HEK293 (cell line): ENCODE measurements around the gene PTPRN2.

Source experiments
- CTCF ChIA-PET: fragments of 350-600 bp; formaldehyde crosslinking; extraction: SDS; loops from one replicate; lab custom pipeline; 2021; ENCODE audit warnings: antibody characterized with exemption; lab: Yijun Ruan, JAX
- POLR2A ChIA-PET: fragments of 300-600 bp; formaldehyde crosslinking; extraction: SDS; loops from one replicate; lab custom pipeline; 2020; ENCODE audit warnings: antibody characterized with exemption, inconsistent platforms; lab: Yijun Ruan, JAX
- H3K27ac ChIP-seq: fragments of 200-500 bp; sonication (Bioruptor generic); 2 replicates; pipeline ENCODE4 v1.5.1; 2014; ENCODE audit warnings: low read depth, low read length, control low read depth, inconsistent platforms; ENCODE audit errors: extremely low read depth
- H3K36me3 ChIP-seq, 2 experiments: fragments of 200-500 bp in 1 of 2; sonication (Bioruptor generic) in 1 of 2; 1 replicate in 1 of 2; 2 replicates in 1 of 2; pipeline ENCODE4 v1.5.1; 2014 to 2017; ENCODE audit warnings: inconsistent platforms in 2 of 2, low read length in 2 of 2; ENCODE audit not compliant: control insufficient read depth in 2 of 2, insufficient read depth in 1 of 2
- H3K4me1 ChIP-seq: fragments of 200-500 bp; sonication (Bioruptor generic); 2 replicates; pipeline ENCODE4 v1.5.1; 2014; ENCODE audit warnings: mild to moderate bottlenecking, low read length, inconsistent platforms; ENCODE audit not compliant: control insufficient read depth, insufficient read depth
- H3K4me3 ChIP-seq: 2 replicates; pipeline ENCODE4 v1.5.1; 2011; ENCODE audit warnings: low read depth, mild to moderate bottlenecking, control low read depth, low read length, moderate library complexity
- H3K9me3 ChIP-seq: fragments of 200-500 bp; sonication (Bioruptor generic); 2 replicates; pipeline ENCODE4 v1.5.1; 2014; ENCODE audit warnings: low read depth, low read length, inconsistent platforms; ENCODE audit not compliant: control insufficient read depth, insufficient read depth
- ELK4 ChIP-seq: IDR thresholded peaks from 2 replicates; pipeline ENCODE4 v1.6.1; 2011; ENCODE audit warnings: mild to moderate bottlenecking, low read depth, low read length, borderline replicate concordance
- MYNN ChIP-seq: fragments of 450-650 bp; formaldehyde crosslinking; IDR thresholded peaks from 2 replicates; pipeline ENCODE4 v1.5.1; 2016; ENCODE audit warnings: missing biosample characterization, missing genetic modification characterization, borderline replicate concordance
- PRDM1 ChIP-seq: fragments of 450-650 bp; formaldehyde crosslinking; IDR thresholded peaks from 2 replicates; pipeline ENCODE4; 2016; ENCODE audit warnings: missing biosample characterization, missing genetic modification characterization
- SALL2 ChIP-seq: fragments of 450-650 bp; formaldehyde crosslinking; IDR thresholded peaks from 2 replicates; pipeline ENCODE4 v1.5.0; 2017; ENCODE audit warnings: missing biosample characterization, mild to moderate bottlenecking, missing genetic modification characterization, borderline replicate concordance
- SP7 ChIP-seq: fragments of 450-650 bp; formaldehyde crosslinking; IDR thresholded peaks from 2 replicates; pipeline ENCODE4 v1.5.1; 2016; ENCODE audit warnings: missing biosample characterization, missing genetic modification characterization
- YY2 ChIP-seq: fragments of 450-650 bp; formaldehyde crosslinking; IDR thresholded peaks from 2 replicates; pipeline ENCODE4 v1.5.1; 2016; ENCODE audit warnings: missing biosample characterization, missing genetic modification characterization
- ZBTB1 ChIP-seq: fragments of 450-650 bp; formaldehyde crosslinking; IDR thresholded peaks from 2 replicates; pipeline ENCODE4 v1.5.1; 2016; ENCODE audit warnings: missing biosample characterization, missing genetic modification characterization
- ZBTB11 ChIP-seq: fragments of 450-650 bp; formaldehyde crosslinking; conservative IDR thresholded peaks from 2 replicates; pipeline ENCODE4 v1.5.1; 2016; ENCODE audit warnings: low read depth, missing biosample characterization, missing genetic modification characterization
- ZNF148 ChIP-seq: fragments of 450-650 bp; formaldehyde crosslinking; IDR thresholded peaks from 2 replicates; pipeline ENCODE4 v1.5.0; 2017; ENCODE audit warnings: missing biosample characterization, missing genetic modification characterization, borderline replicate concordance
- ZNF155 ChIP-seq: fragments of 450-650 bp; formaldehyde crosslinking; IDR thresholded peaks from 2 replicates; pipeline ENCODE4 v1.5.1; 2016; ENCODE audit warnings: missing biosample characterization, missing genetic modification characterization
- ZNF2 ChIP-seq: fragments of 450-650 bp; formaldehyde crosslinking; IDR thresholded peaks from 2 replicates; pipeline ENCODE4 v1.5.1; 2016; ENCODE audit warnings: missing biosample characterization, missing genetic modification characterization
- ZNF239 ChIP-seq: fragments of 450-650 bp; formaldehyde crosslinking; IDR thresholded peaks from 2 replicates; pipeline ENCODE4 v1.5.1; 2016; ENCODE audit warnings: missing biosample characterization, missing genetic modification characterization
- ZNF341 ChIP-seq: fragments of 450-650 bp; formaldehyde crosslinking; IDR thresholded peaks from 2 replicates; pipeline ENCODE4; 2016; ENCODE audit warnings: low read depth, missing biosample characterization, missing genetic modification characterization
- ZNF37A ChIP-seq: fragments of 450-650 bp; IDR thresholded peaks from 2 replicates; pipeline ENCODE4 v1.5.1; 2018; ENCODE audit warnings: missing biosample characterization, missing genetic modification characterization
- ZNF394 ChIP-seq: fragments of 450-650 bp; formaldehyde crosslinking; IDR thresholded peaks from 2 replicates; pipeline ENCODE4 v1.5.1; 2016; ENCODE audit warnings: missing biosample characterization, missing genetic modification characterization, mild to moderate bottlenecking, moderate library complexity, borderline replicate concordance
- ZNF48 ChIP-seq: fragments of 450-650 bp; formaldehyde crosslinking; IDR thresholded peaks from 2 replicates; pipeline ENCODE4 v1.5.1; 2016; ENCODE audit warnings: missing biosample characterization, missing genetic modification characterization
- ZNF488 ChIP-seq: fragments of 450-650 bp; formaldehyde crosslinking; IDR thresholded peaks from 2 replicates; pipeline ENCODE4 v1.5.1; 2016; ENCODE audit warnings: missing biosample characterization, missing genetic modification characterization
- ZNF580 ChIP-seq: fragments of 450-650 bp; formaldehyde crosslinking; IDR thresholded peaks from 2 replicates; pipeline ENCODE4 v1.5.1; 2016; ENCODE audit warnings: missing biosample characterization, missing genetic modification characterization
- ZNF596 ChIP-seq: fragments of 450-650 bp; IDR thresholded peaks from 2 replicates; pipeline ENCODE4 v1.5.0; 2018; ENCODE audit warnings: missing biosample characterization, mild to moderate bottlenecking, missing genetic modification characterization, moderate library complexity
- ZNF639 ChIP-seq: fragments of 450-650 bp; formaldehyde crosslinking; IDR thresholded peaks from 2 replicates; pipeline ENCODE4 v1.5.1; 2016; ENCODE audit warnings: missing biosample characterization, missing genetic modification characterization
- ZNF785 ChIP-seq: fragments of 450-650 bp; formaldehyde crosslinking; IDR thresholded peaks from 2 replicates; pipeline ENCODE4 v1.5.1; 2016; ENCODE audit warnings: missing biosample characterization, missing genetic modification characterization
- ZSCAN18 ChIP-seq: fragments of 450-650 bp; formaldehyde crosslinking; IDR thresholded peaks from 2 replicates; pipeline ENCODE4 v1.5.1; 2016; ENCODE audit warnings: missing biosample characterization, missing genetic modification characterization
- ZSCAN5A ChIP-seq: fragments of 450-650 bp; formaldehyde crosslinking; IDR thresholded peaks from 2 replicates; pipeline ENCODE4 v1.5.1; 2016; ENCODE audit warnings: missing biosample characterization, missing genetic modification characterization

Gene PTPRN2

GRCh38 chr7:157862731-157863130 is 724.9 kb downstream of the PTPRN2 start:
- H3K4me3 ChIP-seq = no peak overlapping the region
- POLR2A ChIA-PET = no interaction called here
- H3K4me1 ChIP-seq = no peaks in the 10 kb centered on the region
- no peaks in the 10 kb centered on the region for H3K9me3 ChIP-seq
- no peak for TF ChIP-seq ZBTB11 (tag by site-specific recombination)
- no peak for TF ChIP-seq PRDM1
- no peak for TF ChIP-seq ZNF580 (tag by site-specific recombination)
- TF ChIP-seq ZNF639 = no peak
- no peak for TF ChIP-seq ZSCAN18 (tag by site-specific recombination)
- TF ChIP-seq SALL2 = no peak
- TF ChIP-seq YY2 (tag by site-specific recombination) = no peak
- no peak for TF ChIP-seq ZBTB1 (tag by site-specific recombination)
- no peak for TF ChIP-seq ZNF37A (tag by site-specific recombination)
- TF ChIP-seq ELK4 = no peak
- TF ChIP-seq, all 188 proteins: peak for 0
- Histone ChIP-seq H3K36me3 (no peaks in the 10 kb centered on the region), H3K27ac (no peak overlapping the region)
- CTCF ChIA-PET = no interaction called here

- ChIA-PET CTCF (no interaction called here), POLR2A (no interaction called here)
- Histone ChIP-seq H3K4me1 (no peaks in the 10 kb centered on the region), H3K27ac (no peak overlapping the region), H3K9me3 (no peaks in the 10 kb centered on the region), H3K36me3 (no peaks in the 10 kb centered on the region), H3K4me3 (no peak overlapping the region)
- no peak for TF ChIP-seq ZNF148 (tag by site-specific recombination)
- no peak for TF ChIP-seq ZNF2
- no peak for TF ChIP-seq ZNF785
- no peak for TF ChIP-seq ZNF488 (tag by site-specific recombination)
- TF ChIP-seq ZNF48 (tag by site-specific recombination) = no peak
- no peak for TF ChIP-seq ZSCAN5A (tag by site-specific recombination)
- TF ChIP-seq SP7 = no peak
- no peak for TF ChIP-seq ZNF239 (tag by site-specific recombination)
- no peak for TF ChIP-seq MYNN (tag by site-specific recombination)
- no peak for TF ChIP-seq ZNF394 (tag by site-specific recombination)
- TF ChIP-seq ZNF341 = no peak
- no peak for TF ChIP-seq ZNF596 (tag by site-specific recombination)
- TF ChIP-seq ZNF155 = no peak
Measured at GRCh38 chr7:157861551-157861950, 726.1 kb downstream of the PTPRN2 start.
